PC-3 (cell line): Measurements from ENCODE around the gene LRRC70. TPM values are rescaled to one million over a fixed set of nuclear protein-coding genes. Genes with fewer than 3 reads are reported as not detected.

Source experiments
- ATAC-seq: fragments of 200-7000 bp; cut with Tn5 transposase; 2 replicates; pipeline ENCODE4 v1.9.1; 2020; ENCODE audit warnings: mild to moderate bottlenecking, moderate library complexity
- BruUV-seq: library from RNA; stranded (reverse); fragments of 400-500 nt; replicated peaks from 2 replicates; lab custom pipeline; 2021; lab: Mats Ljungman, UMichigan
- CTCF ChIA-PET: fragments of 300-600 bp; sonication (Branson Sonifier 250); formaldehyde crosslinking; loops from one replicate; lab custom pipeline; 2022; ENCODE audit warnings: antibody characterized with exemption; lab: Charles Lee
- POLR2A ChIA-PET: fragments of 300-600 bp; sonication (Branson Sonifier 250); formaldehyde crosslinking; loops from one replicate; lab custom pipeline; 2022; ENCODE audit warnings: antibody characterized with exemption; ENCODE audit not compliant: unreplicated experiment; lab: Charles Lee
- DNase-seq: peaks from one replicate; pipeline ENCODE4 v3.0.0-alpha.2; 2015
- H2AFZ ChIP-seq: fragments of 300-600 bp; sonication (generic); 2 replicates; pipeline ENCODE4 v1.6.0; 2016; ENCODE audit warnings: antibody characterized with exemption, low read length
- H3F3A ChIP-seq: fragments of 300-600 bp; sonication (generic); one replicate; pipeline ENCODE4 v1.6.0; 2017; ENCODE audit warnings: antibody characterized with exemption, low read length, control low read depth, mild to moderate bottlenecking; ENCODE audit not compliant: unreplicated experiment
- H3K27ac ChIP-seq: fragments of 300-600 bp; sonication (generic); 2 replicates; pipeline ENCODE4 v1.5.1; 2016; ENCODE audit warnings: mild to moderate bottlenecking, low read length
- H3K27me3 ChIP-seq: fragments of 300-600 bp; sonication (generic); 2 replicates; pipeline ENCODE4 v1.6.1; 2016; ENCODE audit warnings: low read length, mixed read lengths
- H3K36me3 ChIP-seq: fragments of 300-600 bp; sonication (generic); 2 replicates; pipeline ENCODE4 v1.6.1; 2016; ENCODE audit warnings: low read depth, mixed run types, low read length, mixed read lengths
- H3K4me1 ChIP-seq: fragments of 300-600 bp; sonication (generic); 2 replicates; pipeline ENCODE4 v1.5.1; 2016; ENCODE audit warnings: low read length; ENCODE audit not compliant: insufficient read depth
- H3K4me2 ChIP-seq: fragments of 300-600 bp; sonication (generic); 2 replicates; pipeline ENCODE4 v1.6.0; 2016; ENCODE audit warnings: low read length
- H3K4me3 ChIP-seq: fragments of 300-600 bp; sonication (generic); 2 replicates; pipeline ENCODE4 v1.5.1; 2016; ENCODE audit warnings: mild to moderate bottlenecking, low read length, mixed read lengths
- H3K79me2 ChIP-seq: fragments of 300-600 bp; sonication (generic); 2 replicates; pipeline ENCODE4 v1.6.1; 2017; ENCODE audit warnings: low read length, mixed read lengths
- H3K9ac ChIP-seq: fragments of 300-600 bp; sonication (generic); 2 replicates; pipeline ENCODE4 v1.6.0; 2016; ENCODE audit warnings: mild to moderate bottlenecking, low read length
- H3K9me2 ChIP-seq: fragments of 300-600 bp; sonication (generic); replicated peaks from 2 replicates; pipeline ENCODE4 v1.6.1; 2016; ENCODE audit warnings: mixed run types, low read length, mixed read lengths
- H3K9me3 ChIP-seq: fragments of 300-600 bp; sonication (generic); 2 replicates; pipeline ENCODE4 v1.6.1; 2016; ENCODE audit warnings: low read length, mixed read lengths
- H4K20me1 ChIP-seq: fragments of 300-600 bp; sonication (generic); 2 replicates; pipeline ENCODE4 v1.6.1; 2016; ENCODE audit warnings: low read length, mixed read lengths
- CTCF ChIP-seq: fragments of 300-600 bp; sonication (generic); conservative IDR thresholded peaks from 2 replicates; pipeline ENCODE4 v1.5.1; 2017; ENCODE audit warnings: antibody characterized with exemption, low read depth, mild to moderate bottlenecking, low read length
- EZH2 ChIP-seq: fragments of 300-600 bp; sonication (generic); IDR thresholded peaks from one replicate; pipeline ENCODE4 v1.6.1; 2017; ENCODE audit warnings: antibody characterized with exemption, mild to moderate bottlenecking, low read length; ENCODE audit not compliant: unreplicated experiment
- EZH2phosphoT487 ChIP-seq: fragments of 300-600 bp; sonication (generic); IDR thresholded peaks from 2 replicates; pipeline ENCODE4 v1.6.1; 2018; ENCODE audit warnings: mild to moderate bottlenecking, antibody characterized with exemption, low read length, borderline replicate concordance
- intact Hi-C: fragments of 100-400 bp; cut with micrococcal nuclease; formaldehyde crosslinking; loops from 2 replicates; pipeline ENCODE4 v1.9.0; 2023
- total RNA-seq: library from RNA; depleted of rRNA; stranded (reverse); fragments of >200 nt; gene quantifications from 2 replicates; pipeline ENCODE4 v1.2.3, GENCODE V29; 2014; rRNA removed

Gene LRRC70
- total RNA-seq, 1 experiment from 2014 or later = 1.5 TPM

DNA sequence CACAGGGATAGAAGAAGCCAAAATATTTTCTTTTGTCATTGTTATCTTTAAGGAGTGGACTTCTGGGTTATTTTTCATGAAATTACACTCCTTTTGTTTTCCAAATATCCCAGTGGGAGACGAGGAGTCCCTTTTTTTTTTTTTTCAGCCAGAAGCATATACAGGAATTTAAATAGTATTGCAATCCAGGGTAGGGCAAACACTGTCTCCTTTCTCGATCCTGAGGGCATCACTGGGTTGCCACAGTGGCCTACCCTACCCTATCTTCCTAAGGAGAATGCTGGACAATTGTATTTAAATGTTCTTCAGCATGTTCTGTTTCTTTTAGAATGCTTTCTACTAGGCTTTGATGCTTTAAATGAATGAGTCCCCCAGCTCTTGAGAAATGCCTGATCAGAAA, 47.9 kb downstream of the LRRC70 start:
- H3K27me3 ChIP-seq = no peaks in the 10 kb centered on the region
- H3K9ac ChIP-seq = no peak overlapping the region
- no peaks in the 10 kb centered on the region for H3F3A ChIP-seq
- DNase-seq (no peak), ATAC-seq (no peak)
- no peak overlapping the region for H2AFZ ChIP-seq
- no peaks in the 10 kb centered on the region for H3K36me3 ChIP-seq
- no TSS peak for BruUV-seq
- H3K9me3 ChIP-seq = no peaks in the 10 kb centered on the region
- no peaks in the 10 kb centered on the region for H3K79me2 ChIP-seq
- TF ChIP-seq EZH2 (no peak), CTCF (no peak), EZH2phosphoT487 (no peak)
- no peak overlapping the region for H3K4me3 ChIP-seq
- intact Hi-C loops = no loop called here
- CTCF ChIA-PET = no interaction called here
- no peaks in the 10 kb centered on the region for H4K20me1 ChIP-seq
- no peaks in the 10 kb centered on the region for H3K9me2 ChIP-seq
- POLR2A ChIA-PET = no interaction called here
- no peaks in the 10 kb centered on the region for H3K4me1 ChIP-seq
- no peak overlapping the region for H3K4me2 ChIP-seq
- no peak overlapping the region for H3K27ac ChIP-seq

- Histone ChIP-seq H3K4me3 (no peak overlapping the region), H3K79me2 (no peaks in the 10 kb centered on the region), H3K9me2 (no peaks in the 10 kb centered on the region), H3K36me3 (no peaks in the 10 kb centered on the region), H3K27me3 (no peaks in the 10 kb centered on the region), H3K4me2 (no peak overlapping the region), H3K4me1 (no peaks in the 10 kb centered on the region), H3K9ac (no peak overlapping the region), H3F3A (no peaks in the 10 kb centered on the region), H4K20me1 (no peaks in the 10 kb centered on the region), H3K27ac (no peak overlapping the region), H3K9me3 (no peaks in the 10 kb centered on the region), H2AFZ (no peak overlapping the region)
- ATAC-seq (no peak), DNase-seq (no peak)
- ChIA-PET CTCF (no interaction called here), POLR2A (no interaction called here)
- BruUV-seq = no TSS peak
- TF ChIP-seq EZH2phosphoT487 (no peak), CTCF (no peak), EZH2 (no peak)
- intact Hi-C loops = no loop called here
These were observed 48.5 kb downstream of the LRRC70 start for GRCh38 chr5:62627121-62627520.

- no TSS peak for BruUV-seq
- ChIA-PET CTCF (no interaction called here), POLR2A (no interaction called here)
- Histone ChIP-seq H3K4me3 (no peak overlapping the region), H3K27me3 (no peaks in the 10 kb centered on the region), H3K79me2 (no peaks in the 10 kb centered on the region), H3K27ac (no peak overlapping the region), H3K36me3 (no peaks in the 10 kb centered on the region), H2AFZ (no peak overlapping the region), H3F3A (no peaks in the 10 kb centered on the region), H4K20me1 (no peaks in the 10 kb centered on the region), H3K9me3 (no peaks in the 10 kb centered on the region), H3K4me2 (no peak overlapping the region), H3K9ac (no peak overlapping the region), H3K4me1 (no peaks in the 10 kb centered on the region), H3K9me2 (no peaks in the 10 kb centered on the region)
- DNase-seq (no peak), ATAC-seq (no peak)
- TF ChIP-seq EZH2phosphoT487 = no peak
- intact Hi-C loops = no loop called here
These were observed 49.3 kb downstream of the LRRC70 start for GRCh38 chr5:62627901-62628300.

Other genes starting within 250 kb of the LRRC70 start
- 47.1 and 59.8 TPM in 2 replicates for gene DIMT1, start 174.9 kb upstream of the LRRC70 start, total RNA-seq
- gene IPO11, start 166.1 kb upstream of the LRRC70 start, total RNA-seq = 16.1 and 23.2 TPM in 2 replicates